Measurements from ENCODE around the gene SRP14.

SRP14 gene

GRCh38 chr15:40081691-40082194 is 42.8 kb upstream of the SRP14 start:
- peak in 1 of 2 experiments; percentile 47 for DNase-seq (ENCODE audit: low read depth in 1 of 2, low spot score in 1 of 2)
- Histone ChIP-seq H3K4me3 (replicated peaks; ENCODE audit: insufficient read depth, low read length) (peak overlapping the region; percentile 3; the same call in 1 of the 2 replicates), H3K27ac (replicated peaks) (peak overlapping the region; percentile 77), H3K27me3 (ENCODE audit: insufficient read depth, poor library complexity, severe bottlenecking) (no peaks in the 10 kb centered on the region)
- no peak for TF ChIP-seq REST (IDR thresholded peaks at IDR 0.05; ENCODE audit: insufficient replicate concordance, low read depth)
- TF ChIP-seq SPI1 (IDR thresholded peaks at IDR 0.05; ENCODE audit: borderline replicate concordance, low read depth) = no peak
- no peak for TF ChIP-seq CTCF (IDR thresholded peaks at IDR 0.05; ENCODE audit: insufficient read depth, low read length)
- TF ChIP-seq GABPA (IDR thresholded peaks at IDR 0.05; ENCODE audit: low read depth) = no peak
- no peak for TF ChIP-seq POLR2AphosphoS5 (IDR thresholded peaks at IDR 0.05; ENCODE audit: low read depth)

GRCh38 chr15:40080847-40081246 is 41.9 kb upstream of the SRP14 start:
- Histone ChIP-seq H3K27me3 (ENCODE audit: insufficient read depth, poor library complexity, severe bottlenecking) (no peaks in the 10 kb centered on the region), H3K4me3 (replicated peaks; ENCODE audit: insufficient read depth, low read length) (no peak overlapping the region), H3K27ac (replicated peaks) (peak overlapping the region; percentile 77)
- TF ChIP-seq CTCF (IDR thresholded peaks at IDR 0.05; ENCODE audit: insufficient read depth, low read length) (no peak), REST (IDR thresholded peaks at IDR 0.05; ENCODE audit: insufficient replicate concordance, low read depth) (no peak), POLR2AphosphoS5 (IDR thresholded peaks at IDR 0.05; ENCODE audit: low read depth) (no peak), SPI1 (IDR thresholded peaks at IDR 0.05; ENCODE audit: borderline replicate concordance, low read depth) (no peak), GABPA (IDR thresholded peaks at IDR 0.05; ENCODE audit: low read depth) (no peak)
- DNase-seq (ENCODE audit: low read depth in 1 of 2, low spot score in 1 of 2) = no peak

- Histone ChIP-seq H3K4me3 (replicated peaks; ENCODE audit: insufficient read depth, low read length) (no peak overlapping the region), H3K27me3 (ENCODE audit: insufficient read depth, poor library complexity, severe bottlenecking) (no peaks in the 10 kb centered on the region), H3K27ac (replicated peaks) (no peak overlapping the region)
- DNase-seq (ENCODE audit: low read depth in 1 of 2, low spot score in 1 of 2) = no peak
- TF ChIP-seq SPI1 (IDR thresholded peaks at IDR 0.05; ENCODE audit: borderline replicate concordance, low read depth) (no peak), REST (IDR thresholded peaks at IDR 0.05; ENCODE audit: insufficient replicate concordance, low read depth) (no peak), CTCF (IDR thresholded peaks at IDR 0.05; ENCODE audit: insufficient read depth, low read length) (no peak), POLR2AphosphoS5 (IDR thresholded peaks at IDR 0.05; ENCODE audit: low read depth) (no peak), GABPA (IDR thresholded peaks at IDR 0.05; ENCODE audit: low read depth) (no peak)
Observed at GRCh38 chr15:40080104-40080503, 41.1 kb upstream of the SRP14 start.
